H1 (cell line): ENCODE results near the gene ZNF423. TPM values are rescaled to one million over a fixed set of nuclear protein-coding genes. Genes with fewer than 3 reads are reported as not detected.
A peak's percentile ranks its signal among the peaks of the same experiment; 100 is the strongest.

Experiments
- CTCF ChIA-PET: fragments of 300-600 bp; sonication (Branson Sonifier 250); formaldehyde crosslinking; loops from one replicate; lab custom pipeline; 2021; ENCODE audit not compliant: partially characterized antibody; lab: Charles Lee
- POLR2A ChIA-PET: fragments of 300-600 bp; sonication (Branson Sonifier 250); formaldehyde crosslinking; loops from one replicate; lab custom pipeline; 2021; ENCODE audit warnings: inconsistent platforms; ENCODE audit not compliant: partially characterized antibody; lab: Charles Lee
- DNase-seq, 2 experiments: peaks; one replicate each; pipeline versions ENCODE4 v3.0.0 to v3.0.0-alpha.2; 2010 to 2022; ENCODE audit warnings: low spot score in 2 of 2, low read depth in 1 of 2, mixed read lengths in 1 of 2
- FAIRE-seq: peaks from 2 replicates; lab custom pipeline; 2011; peaks lifted over from hg19 to GRCh38; lab: Jason Lieb, UNC
- H2AFZ ChIP-seq: 2 replicates; pipeline ENCODE4 v1.8.1; 2012; ENCODE audit warnings: low read length, inconsistent platforms
- H2AK5ac ChIP-seq: 2 replicates; pipeline ENCODE4 v1.6.1; 2013; ENCODE audit warnings: low read depth, low read length
- H2BK120ac ChIP-seq: replicated peaks from 2 replicates; pipeline ENCODE3; 2013; ENCODE audit warnings: low read depth, low read length, inconsistent platforms
- H2BK12ac ChIP-seq: 2 replicates; pipeline ENCODE4 v1.6.1; 2013; ENCODE audit warnings: low read depth, low read length
- H2BK15ac ChIP-seq: 2 replicates; pipeline ENCODE4 v1.6.1; 2013; ENCODE audit warnings: low read length
- H2BK20ac ChIP-seq: 2 replicates; pipeline ENCODE4 v1.6.1; 2013; ENCODE audit warnings: low read length
- H2BK5ac ChIP-seq: 2 replicates; pipeline ENCODE4 v1.6.1; 2013; ENCODE audit warnings: low read depth, low read length
- H3K14ac ChIP-seq: 2 replicates; pipeline ENCODE4 v1.6.1; 2013; ENCODE audit warnings: inconsistent platforms; ENCODE audit not compliant: insufficient read length
- H3K18ac ChIP-seq: 2 replicates; pipeline ENCODE4 v1.6.1; 2013; ENCODE audit warnings: low read length; ENCODE audit errors: extremely low read depth
- H3K23ac ChIP-seq: 2 replicates; pipeline ENCODE4 v1.6.1; 2013; ENCODE audit warnings: inconsistent platforms; ENCODE audit not compliant: insufficient read length
- H3K23me2 ChIP-seq: 2 replicates; pipeline ENCODE4 v1.6.1; 2013; ENCODE audit warnings: low read depth, low read length
- H3K27ac ChIP-seq: 2 replicates; pipeline ENCODE4 v1.6.1; 2011; ENCODE audit warnings: low read depth, low read length, inconsistent platforms
- H3K27me3 ChIP-seq, 4 experiments: replicated peaks in 1 of 4; 1 replicate in 1 of 4; 2 replicates in 3 of 4; pipeline versions ENCODE4 v1.6.1 to v1.8.1; 2011 to 2013; ENCODE audit warnings: low read length in 3 of 4, mild to moderate bottlenecking in 3 of 4, inconsistent platforms in 2 of 4, mixed read lengths in 2 of 4, moderate library complexity in 1 of 4; ENCODE audit not compliant: control insufficient read depth in 3 of 4, insufficient read depth in 3 of 4; ENCODE audit errors: extremely low read depth in 1 of 4
- H3K36me3 ChIP-seq, 4 experiments: 2 replicates each; pipeline versions ENCODE4 v1.6.1 to v1.8.1; 2011 to 2013; ENCODE audit warnings: mild to moderate bottlenecking in 4 of 4, low read length in 3 of 4, moderate library complexity in 2 of 4, control low read depth in 1 of 4, inconsistent platforms in 1 of 4; ENCODE audit not compliant: insufficient read depth in 4 of 4, control insufficient read depth in 2 of 4
- H3K4ac ChIP-seq: replicated peaks from 2 replicates; pipeline ENCODE3; 2013; ENCODE audit warnings: low read length, low read depth, mixed read lengths, inconsistent platforms; ENCODE audit not compliant: insufficient read length
- H3K4me1 ChIP-seq, 4 experiments: replicated peaks in 1 of 4; 1 replicate in 1 of 4; 2 replicates in 3 of 4; pipeline versions ENCODE4 v1.6.1 to v1.8.1; 2011 to 2013; ENCODE audit warnings: low read length in 3 of 4, inconsistent platforms in 2 of 4, mixed read lengths in 1 of 4; ENCODE audit not compliant: insufficient read depth in 4 of 4, control insufficient read depth in 3 of 4
- H3K4me2 ChIP-seq, 2 experiments: 2 replicates each; pipeline versions ENCODE4 v1.6.1 to v1.8.1; 2011 to 2013; ENCODE audit warnings: low read depth in 2 of 2, low read length in 2 of 2, control low read depth in 1 of 2, inconsistent platforms in 1 of 2, mild to moderate bottlenecking in 1 of 2; ENCODE audit not compliant: insufficient read depth in 1 of 2
- H3K4me3 ChIP-seq, 4 experiments: fragments of 200-600, 300-600 bp in 1 of 4; sonication (generic), shearing (Covaris generic), sonication (Bioruptor Twin) in 1 of 4; 2 replicates each; pipeline versions ENCODE4 v1.5.1 to v1.8.1; 2011 to 2016; ENCODE audit warnings: low read length in 4 of 4, low read depth in 3 of 4, control low read depth in 2 of 4, inconsistent platforms in 2 of 4, mild to moderate bottlenecking in 2 of 4, mixed read lengths in 1 of 4, moderate library complexity in 1 of 4; ENCODE audit not compliant: insufficient read depth in 2 of 4; ENCODE audit errors: extremely low read depth in 1 of 4
- H3K56ac ChIP-seq: replicated peaks from 2 replicates; pipeline ENCODE3; 2013; ENCODE audit warnings: low read depth, mild to moderate bottlenecking, mixed read lengths, low read length, inconsistent platforms; ENCODE audit not compliant: insufficient read length
- H3K79me1 ChIP-seq: 2 replicates; pipeline ENCODE4 v1.6.1; 2013; ENCODE audit warnings: low read depth, low read length, control low read depth
- H3K79me2 ChIP-seq, 2 experiments: 2 replicates each; pipeline versions ENCODE4 v1.6.1 to v1.8.1; 2012 to 2013; ENCODE audit warnings: low read length in 2 of 2, mild to moderate bottlenecking in 2 of 2, inconsistent platforms in 1 of 2; ENCODE audit not compliant: insufficient read depth in 2 of 2, control insufficient read depth in 1 of 2
- H3K9ac ChIP-seq, 4 experiments: replicated peaks in 1 of 4; 1 replicate in 1 of 4; 2 replicates in 3 of 4; pipeline versions ENCODE4 v1.6.1 to v1.8.1; 2011 to 2013; ENCODE audit warnings: low read depth in 3 of 4, low read length in 3 of 4, control low read depth in 2 of 4, mild to moderate bottlenecking in 2 of 4, moderate library complexity in 2 of 4, inconsistent platforms in 1 of 4; ENCODE audit errors: extremely low read depth in 1 of 4
- H3K9me3 ChIP-seq, 2 experiments: 2 replicates each; pipeline versions ENCODE4 v1.6.1 to v1.8.1; 2012 to 2013; ENCODE audit warnings: mild to moderate bottlenecking in 2 of 2, moderate library complexity in 2 of 2, control low read depth in 1 of 2, inconsistent platforms in 1 of 2, low read depth in 1 of 2, low read length in 1 of 2, mixed read lengths in 1 of 2; ENCODE audit not compliant: insufficient read depth in 2 of 2
- H4K20me1 ChIP-seq, 2 experiments: replicated peaks in 1 of 2; 2 replicates each; pipeline versions ENCODE3 to v1.8.1; 2011 to 2013; ENCODE audit warnings: inconsistent platforms in 2 of 2, low read length in 2 of 2, mild to moderate bottlenecking in 1 of 2; ENCODE audit not compliant: insufficient read depth in 2 of 2, control insufficient read depth in 1 of 2
- H4K5ac ChIP-seq: 2 replicates; pipeline ENCODE4 v1.6.1; 2013; ENCODE audit warnings: low read length, low read depth, mixed read lengths, inconsistent platforms; ENCODE audit not compliant: insufficient read length
- H4K8ac ChIP-seq: 2 replicates; pipeline ENCODE4 v1.8.0; 2013; ENCODE audit warnings: mild to moderate bottlenecking, moderate library complexity, low read length, inconsistent platforms; ENCODE audit not compliant: insufficient read depth; ENCODE audit errors: extremely low read depth
- H4K91ac ChIP-seq: replicated peaks from 2 replicates; pipeline ENCODE3; 2013; ENCODE audit warnings: low read length, mixed read lengths, inconsistent platforms; ENCODE audit not compliant: insufficient read length
- CHD2 ChIP-seq: IDR thresholded peaks from 2 replicates; pipeline ENCODE4 v1.6.1; 2012; ENCODE audit warnings: low read length, improper control_type of control experiment
- SIRT6 ChIP-seq: IDR thresholded peaks from one replicate; pipeline ENCODE4 v1.7.1; 2012; ENCODE audit warnings: low read length, inconsistent platforms
- WGBS, 2 experiments: shearing (Covaris generic) in 1 of 2; methylation state at CpG; one replicate each; pipeline versions ENCODE4 v1.1.6 to v1.1.7; 2013 to 2015; ENCODE audit warnings: low lambda C conversion rate in 2 of 2, mixed read lengths in 2 of 2, inconsistent platforms in 1 of 2, low coverage in 1 of 2, missing lambda C conversion rate in 1 of 2; ENCODE audit not compliant: insufficient replicate concordance in 2 of 2, insufficient coverage in 1 of 2, insufficient read length in 1 of 2; ENCODE audit errors: extremely low coverage in 1 of 2, missing lambda C conversion rate in 1 of 2; 5-methylcytosine and 5-hydroxymethylcytosine counted together
- polyA plus RNA-seq, 7 experiments: library from polyadenylated mRNA; depleted of rRNA in 3 of 7; stranded (reverse) in 5 of 7; unstranded in 2 of 7; fragments of >200 nt in 5 of 7; fragments of 200-250 nt in 2 of 7; gene quantifications; 1 replicate in 5 of 7; 2 replicates in 1 of 7; 4 replicates in 1 of 7; pipeline versions ENCODE4 v1.2.1 to v1.2.3, GENCODE V29; 2011 to 2013; ENCODE audit warnings: missing spikeins in 2 of 7, mixed read lengths in 2 of 7
- total RNA-seq: library from RNA; stranded (reverse); fragmentation: NEBNext Ultra II Directional; extraction: Animal tissue kit (Norgen Biotek cat#: 25700); gene quantifications from 2 replicates; pipeline ENCODE4 v1.2.1, GENCODE V29; 2021

The ZNF423 gene
- total and polyA plus RNA-seq, 2 of the 8 experiments (the other 6 are each of a cell fraction or from before 2014, with no cell fraction given): 38.2 to 52.3 TPM

- Histone ChIP-seq H2BK20ac (no peak overlapping the region), H3K4me2 (no peak overlapping the region), H4K5ac (no peak overlapping the region), H3K36me3 (peaks cover 0 to 8% (median 0%) of the 10 kb centered on the region in 4 experiments; a peak in 1 of 8 replicates), H2BK5ac (no peak overlapping the region), H2BK12ac (0 out of 2 replicates have a peak overlapping the region, but pooled peaks have one; percentile 60), H2BK15ac (0 out of 2 replicates have a peak overlapping the region, but pooled peaks have one; percentile 29), H2AK5ac (0 out of 2 replicates have a peak overlapping the region, but pooled peaks have one; percentile 39), H4K91ac (no peak overlapping the region), H3K14ac (no peak overlapping the region), H3K27ac (no peak overlapping the region), H3K79me2 (no peaks in the 10 kb centered on the region; a peak in 1 of 4 replicates), H3K23me2 (peaks cover 7% of the 10 kb centered on the region), H2AFZ (no peak overlapping the region), H3K9me3 (no peaks in the 10 kb centered on the region), H4K20me1 (peaks cover 0 to 5% of the 10 kb centered on the region in 2 experiments), H3K4me1 (peaks cover 0 to 16% (median 10%) of the 10 kb centered on the region in 4 experiments; a peak in 6 of 7 replicates), H3K56ac (no peak overlapping the region), H3K4me3 (no peak overlapping the region), H3K18ac (no peak overlapping the region), H3K9ac (no peak overlapping the region), H3K4ac (no peak overlapping the region), H4K8ac (no peak overlapping the region), H2BK120ac (no peak overlapping the region), H3K79me1 (peaks cover 4% of the 10 kb centered on the region; the same call in 1 of the 2 replicates), H3K27me3 (no peaks in the 10 kb centered on the region), H3K23ac (no peak overlapping the region)
- ChIA-PET POLR2A (no interaction called here), CTCF (interaction anchor here (0.8 to 2.8 kb wide), 3 partner anchors 11 to 79 kb away, joined by 3 to 8 read pairs (median 3); no protein-coding TSS in a partner anchor)
- no peak for FAIRE-seq
- WGBS, 2 experiments: 85% methylated on average over 13 of the region's 13 CpGs; no CpG with 5 or more reads in 1 of the 2 experiments
- no peak for TF ChIP-seq CHD2
- no peak for TF ChIP-seq SIRT6
- DNase-seq: no peak
Measured at GRCh38 chr16:49621241-49622083, 234.4 kb downstream of the ZNF423 start.
